ENCODE data around the gene ZNF460. TPM values are rescaled to one million over a fixed set of nuclear protein-coding genes. Genes with fewer than 3 reads are reported as not detected.

The ZNF460 gene
- total and polyA plus RNA-seq, 3 experiments from 2014 or later = 7.5 to 52.0 (median 45.5) TPM

DNA sequence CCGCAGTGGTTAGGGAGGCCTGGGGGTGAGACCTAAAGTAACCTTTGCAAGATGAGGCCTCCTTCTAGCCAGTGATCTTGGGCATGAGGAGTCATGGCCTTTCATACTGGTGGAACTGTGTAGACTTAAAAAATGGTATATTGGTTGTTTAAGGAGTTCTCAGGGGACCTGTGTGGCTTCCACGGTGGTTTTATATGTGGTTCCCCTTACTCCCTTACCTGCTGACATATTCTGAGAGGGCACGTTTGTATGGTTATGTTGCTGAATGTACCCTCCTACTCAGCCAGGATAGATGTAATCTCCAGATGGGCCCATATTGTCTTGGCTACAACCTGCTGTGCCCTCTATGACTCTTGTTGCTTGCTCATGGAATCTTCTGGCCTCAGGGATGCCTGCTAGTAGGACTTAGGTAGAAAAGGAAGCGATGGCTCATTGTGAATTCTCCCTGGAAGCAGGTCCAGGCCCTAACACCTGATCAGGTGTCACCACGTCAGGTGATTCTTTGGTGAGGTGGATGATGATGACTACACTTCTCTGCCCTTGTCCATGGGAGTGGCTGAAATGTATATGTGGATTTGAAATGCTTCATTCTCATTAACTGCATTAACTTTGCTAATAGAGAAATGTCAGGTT is 1.8 kb downstream of the ZNF460 start:
- peak overlapping the region; percentile 1 for H3K4me3 ChIP-seq (ENCODE audit: low read length)

DNA sequence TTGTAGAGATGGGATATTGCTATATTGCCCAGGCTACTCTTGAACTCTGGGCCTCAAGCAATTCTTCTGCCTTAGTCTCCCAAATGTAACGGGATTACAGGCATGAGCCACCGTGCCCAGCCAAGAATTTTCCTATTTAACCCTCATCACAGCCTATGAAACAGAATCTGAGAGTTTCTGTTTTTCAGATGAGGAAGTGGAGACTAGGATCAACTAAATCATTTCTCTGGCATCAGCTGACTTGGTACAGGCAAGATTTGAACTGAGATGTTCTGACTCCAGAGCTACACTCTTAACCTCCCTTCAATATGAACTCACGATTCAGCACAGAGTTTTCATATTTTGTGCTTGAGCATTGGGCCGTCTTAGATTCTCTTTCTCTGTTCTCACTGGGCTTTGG is 8.1 kb downstream of the ZNF460 start:
- peaks cover 66 to 86% (median 72%) of the 10 kb centered on the region in 3 donors for H3K36me3 Mint-ChIP-seq
- Histone ChIP-seq H3K36me3 (ENCODE audit: insufficient read depth, low read length) (peaks cover 79% of the 10 kb centered on the region), H3K9me3 (ENCODE audit: low read length) (peaks cover 29% of the 10 kb centered on the region), H3K27ac (ENCODE audit: low read depth, low read length) (no peak overlapping the region), H3K4me1 (ENCODE audit: insufficient read depth, low read length) (no peaks in the 10 kb centered on the region), H3K4me3 (ENCODE audit: low read length) (no peak overlapping the region), H3K27me3 (ENCODE audit: insufficient read depth, low read length, poor library complexity, severe bottlenecking) (no peaks in the 10 kb centered on the region)
- no peaks in the 10 kb centered on the region for H3K27me3 Mint-ChIP-seq
- CTCF ChIA-PET = no interaction called here
- H3K27ac Mint-ChIP-seq = no peak overlapping the region
- H3K4me1 Mint-ChIP-seq = peaks cover 31 to 44% (median 40%) of the 10 kb centered on the region in 3 donors
- H3K4me3 Mint-ChIP-seq = no peak overlapping the region
- POLR2A ChIA-PET = no interaction called here
- peaks cover 16 to 41% (median 22%) of the 10 kb centered on the region in 5 donors for H3K9me3 Mint-ChIP-seq
- no peak for DNase-seq

More for the DNA sequence above, 1.8 kb downstream of the ZNF460 start:
- Mint-ChIP-seq H3K4me3 (peak overlapping the region in 4 of 7 donors; percentile 75 to 84 (median 76)), H3K9me3 (no peaks in the 10 kb centered on the region), H3K27ac (peak overlapping the region in 4 of 8 donors; percentile 36 to 88 (median 84)), H3K27me3 (no peaks in the 10 kb centered on the region), H3K36me3 (peaks cover 23 to 53% (median 24%) of the 10 kb centered on the region in 3 donors), H3K4me1 (peaks cover 38 to 60% (median 59%) of the 10 kb centered on the region in 3 donors)
- ChIA-PET POLR2A (no interaction called here), CTCF (no interaction called here)
- H3K4me1 ChIP-seq (ENCODE audit: insufficient read depth, low read length) = peaks cover 32% of the 10 kb centered on the region
- no peak overlapping the region for H3K27ac ChIP-seq (ENCODE audit: low read depth, low read length)
- DNase-seq = no peak
- no peaks in the 10 kb centered on the region for H3K9me3 ChIP-seq (ENCODE audit: low read length)
- no peaks in the 10 kb centered on the region for H3K27me3 ChIP-seq (ENCODE audit: insufficient read depth, low read length, poor library complexity, severe bottlenecking)
- peaks cover 21% of the 10 kb centered on the region for H3K36me3 ChIP-seq (ENCODE audit: insufficient read depth, low read length)

DNA sequence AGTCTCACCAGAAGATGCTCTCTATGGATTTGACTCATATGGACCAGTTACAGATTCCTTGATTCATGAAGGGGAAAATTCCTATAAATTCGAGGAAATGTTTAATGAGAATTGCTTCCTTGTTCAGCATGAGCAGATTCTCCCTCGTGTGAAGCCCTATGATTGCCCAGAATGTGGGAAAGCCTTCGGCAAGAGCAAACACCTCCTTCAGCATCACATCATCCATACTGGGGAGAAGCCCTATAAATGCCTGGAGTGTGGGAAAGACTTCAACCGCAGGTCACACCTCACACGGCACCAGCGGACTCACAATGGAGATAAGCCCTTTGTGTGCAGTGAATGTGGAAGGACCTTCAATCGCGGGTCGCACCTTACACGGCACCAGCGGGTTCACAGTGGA is 10.7 kb downstream of the ZNF460 start:
- peaks cover 25 to 43% (median 25%) of the 10 kb centered on the region in 3 donors for H3K4me1 Mint-ChIP-seq
- H3K36me3 Mint-ChIP-seq = peaks cover 63 to 90% (median 90%) of the 10 kb centered on the region in 3 donors
- Histone ChIP-seq H3K27ac (ENCODE audit: low read depth, low read length) (no peak overlapping the region), H3K36me3 (ENCODE audit: insufficient read depth, low read length) (peaks cover 69% of the 10 kb centered on the region), H3K27me3 (ENCODE audit: insufficient read depth, low read length, poor library complexity, severe bottlenecking) (no peaks in the 10 kb centered on the region), H3K4me1 (ENCODE audit: insufficient read depth, low read length) (no peaks in the 10 kb centered on the region), H3K9me3 (ENCODE audit: low read length) (peaks cover 43% of the 10 kb centered on the region), H3K4me3 (ENCODE audit: low read length) (peak overlapping the region; percentile 12)
- peaks cover 26 to 63% (median 32%) of the 10 kb centered on the region in 5 donors for H3K9me3 Mint-ChIP-seq
- no peak overlapping the region for H3K4me3 Mint-ChIP-seq
- no peak for DNase-seq
- ChIA-PET POLR2A (no interaction called here), CTCF (no interaction called here)
- no peaks in the 10 kb centered on the region for H3K27me3 Mint-ChIP-seq
- H3K27ac Mint-ChIP-seq = no peak overlapping the region

DNA sequence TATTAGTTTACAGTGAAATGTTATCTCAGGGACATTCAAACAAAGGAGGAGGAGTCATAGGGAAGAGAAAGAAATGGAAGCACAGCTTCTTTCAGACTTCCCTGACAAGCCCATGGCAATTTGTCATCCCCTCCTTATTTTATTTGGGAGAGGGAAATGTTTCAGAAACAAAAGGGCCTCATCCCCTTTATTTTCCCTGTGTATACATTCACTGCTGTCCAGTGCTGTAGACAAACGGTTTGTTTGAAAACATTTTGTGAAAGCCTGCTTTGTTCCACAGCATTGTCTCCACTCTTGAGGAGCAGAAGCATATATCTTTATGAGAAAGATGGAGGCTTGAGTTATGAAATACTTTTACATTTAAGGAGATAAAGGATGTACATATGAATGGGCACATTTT is 12.3 kb downstream of the ZNF460 start:
- ChIA-PET POLR2A (no interaction called here), CTCF (no interaction called here)
- H3K9me3 Mint-ChIP-seq = peaks cover 26 to 75% (median 32%) of the 10 kb centered on the region in 5 donors
- no peak for DNase-seq
- peaks cover under 1% of the 10 kb centered on the region for H3K4me1 ChIP-seq (ENCODE audit: insufficient read depth, low read length)
- peaks cover 58 to 90% (median 83%) of the 10 kb centered on the region in 3 donors for H3K36me3 Mint-ChIP-seq
- H3K4me3 Mint-ChIP-seq = no peak overlapping the region
- H3K27ac ChIP-seq (ENCODE audit: low read depth, low read length) = no peak overlapping the region
- H3K27me3 ChIP-seq (ENCODE audit: insufficient read depth, low read length, poor library complexity, severe bottlenecking) = no peaks in the 10 kb centered on the region
- peaks cover 43% of the 10 kb centered on the region for H3K9me3 ChIP-seq (ENCODE audit: low read length)
- peaks cover 59% of the 10 kb centered on the region for H3K36me3 ChIP-seq (ENCODE audit: insufficient read depth, low read length)
- no peak overlapping the region for H3K27ac Mint-ChIP-seq
- H3K4me1 Mint-ChIP-seq = peaks cover 24 to 39% (median 28%) of the 10 kb centered on the region in 3 donors
- H3K4me3 ChIP-seq (ENCODE audit: low read length) = no peak overlapping the region
- no peaks in the 10 kb centered on the region for H3K27me3 Mint-ChIP-seq

DNA sequence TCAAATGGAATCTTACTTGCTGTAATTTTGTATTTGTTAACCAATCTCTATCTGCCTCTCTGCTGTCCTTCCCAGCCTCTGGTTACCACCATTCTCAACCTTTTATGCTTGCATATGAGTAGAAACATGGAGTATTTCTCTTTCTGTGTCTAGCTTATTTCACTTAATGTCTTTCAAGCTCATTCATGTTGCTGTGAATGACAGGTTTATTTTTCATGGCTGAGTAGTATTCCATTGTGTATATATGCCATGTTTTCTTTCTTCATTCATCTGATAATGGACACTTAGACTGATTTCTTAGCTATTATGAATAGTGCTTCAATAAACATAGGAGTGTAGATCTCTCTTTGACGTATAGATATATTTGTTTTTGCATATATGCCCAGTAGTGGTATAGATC is 13.4 kb downstream of the ZNF460 start:
- peaks cover 26 to 72% (median 32%) of the 10 kb centered on the region in 5 donors for H3K9me3 Mint-ChIP-seq
- CTCF ChIA-PET = no interaction called here
- no peaks in the 10 kb centered on the region for H3K27me3 ChIP-seq (ENCODE audit: insufficient read depth, low read length, poor library complexity, severe bottlenecking)
- peaks cover 31 to 43% (median 33%) of the 10 kb centered on the region in 3 donors for H3K4me1 Mint-ChIP-seq
- no peak overlapping the region for H3K27ac ChIP-seq (ENCODE audit: low read depth, low read length)
- peaks cover 43% of the 10 kb centered on the region for H3K9me3 ChIP-seq (ENCODE audit: low read length)
- POLR2A ChIA-PET = no interaction called here
- H3K4me3 ChIP-seq (ENCODE audit: low read length) = no peak overlapping the region
- H3K36me3 Mint-ChIP-seq = peaks cover 53 to 87% (median 81%) of the 10 kb centered on the region in 3 donors
- no peak overlapping the region for H3K27ac Mint-ChIP-seq
- H3K27me3 Mint-ChIP-seq = no peaks in the 10 kb centered on the region
- peaks cover 48% of the 10 kb centered on the region for H3K36me3 ChIP-seq (ENCODE audit: insufficient read depth, low read length)
- H3K4me3 Mint-ChIP-seq = no peak overlapping the region
- no peak for DNase-seq
- H3K4me1 ChIP-seq (ENCODE audit: insufficient read depth, low read length) = peaks cover 4% of the 10 kb centered on the region

DNA sequence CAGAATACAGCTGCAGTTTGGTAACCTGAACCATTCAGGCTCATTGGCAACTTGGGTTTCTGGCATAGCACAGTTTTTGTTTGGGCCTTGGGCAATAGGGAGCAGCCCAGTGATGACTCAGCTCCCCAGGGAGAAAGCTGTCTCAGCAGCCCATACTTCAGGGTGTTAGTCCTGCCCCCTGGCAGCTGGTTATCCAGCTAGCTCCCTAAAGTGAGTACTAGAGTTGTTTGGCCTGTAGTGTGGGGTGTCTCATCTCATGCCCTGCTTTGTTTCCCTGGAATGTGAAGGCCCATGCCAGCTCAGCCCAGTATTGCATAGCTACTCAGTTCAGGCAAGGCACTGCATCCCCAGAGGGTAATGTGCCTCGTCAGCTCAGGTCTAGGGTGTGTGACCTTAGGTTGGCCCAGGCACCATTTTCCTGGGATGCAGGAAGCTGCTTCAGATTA is 21.8 kb downstream of the ZNF460 start:
- no peak overlapping the region for H3K27ac ChIP-seq (ENCODE audit: low read depth, low read length)
- H3K4me1 Mint-ChIP-seq = peaks cover 18 to 33% (median 33%) of the 10 kb centered on the region in 3 donors
- H3K36me3 Mint-ChIP-seq = peaks cover 13 to 51% (median 48%) of the 10 kb centered on the region in 3 donors
- no peak overlapping the region for H3K27ac Mint-ChIP-seq
- H3K4me1 ChIP-seq (ENCODE audit: insufficient read depth, low read length) = peaks cover 4% of the 10 kb centered on the region
- no peaks in the 10 kb centered on the region for H3K9me3 ChIP-seq (ENCODE audit: low read length)
- H3K9me3 Mint-ChIP-seq = peaks cover 0 to 10% (median 0%) of the 10 kb centered on the region in 5 donors
- no peaks in the 10 kb centered on the region for H3K36me3 ChIP-seq (ENCODE audit: insufficient read depth, low read length)
- H3K4me3 Mint-ChIP-seq = no peak overlapping the region
- H3K4me3 ChIP-seq (ENCODE audit: low read length) = no peak overlapping the region
- no peak for DNase-seq
- CTCF ChIA-PET = no interaction called here
- H3K27me3 ChIP-seq (ENCODE audit: insufficient read depth, low read length, poor library complexity, severe bottlenecking) = no peaks in the 10 kb centered on the region
- no peaks in the 10 kb centered on the region for H3K27me3 Mint-ChIP-seq
- POLR2A ChIA-PET = interaction anchor here (0.6 kb wide), 1 partner anchor 16 kb away, joined by 6 read pairs; no protein-coding TSS in a partner anchor

DNA sequence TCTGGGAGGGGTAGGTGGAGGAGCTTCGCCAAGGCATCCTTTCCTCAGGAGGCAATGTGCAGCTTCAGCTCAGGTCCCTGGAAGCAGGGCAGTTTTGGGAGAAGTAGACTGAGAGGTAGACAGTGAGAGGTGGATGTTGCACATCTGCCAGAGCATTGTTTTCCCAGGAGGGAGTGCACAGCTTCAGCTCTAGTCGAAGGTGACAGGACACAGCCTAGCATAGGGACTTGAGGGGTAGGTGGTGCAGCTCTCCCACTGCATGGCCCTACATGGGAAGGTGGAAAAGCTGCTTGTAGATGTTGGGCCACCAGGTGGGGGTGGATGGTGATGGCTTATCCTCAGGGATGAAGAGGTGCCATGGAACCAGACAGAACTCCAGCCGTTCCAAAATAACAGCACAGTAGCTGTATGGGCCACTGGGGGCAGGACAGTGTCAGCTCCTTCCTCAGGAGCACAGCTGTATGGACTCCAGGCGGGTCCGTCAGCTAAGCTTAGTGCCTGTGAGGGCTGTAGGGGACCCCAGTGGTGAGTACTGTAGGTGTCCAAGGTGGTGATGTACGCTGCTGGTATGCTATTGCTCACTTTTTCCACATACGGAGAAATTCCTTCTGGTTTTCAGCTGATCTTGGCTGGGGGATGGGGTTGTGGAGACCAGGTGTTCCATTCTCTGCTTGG is 22.6 kb downstream of the ZNF460 start:
- Mint-ChIP-seq H3K27me3 (no peaks in the 10 kb centered on the region), H3K4me3 (no peak overlapping the region), H3K27ac (no peak overlapping the region), H3K9me3 (peaks cover 0 to 10% (median 0%) of the 10 kb centered on the region in 5 donors), H3K4me1 (peaks cover 13 to 28% (median 25%) of the 10 kb centered on the region in 3 donors), H3K36me3 (peaks cover 10 to 47% (median 41%) of the 10 kb centered on the region in 3 donors)
- H3K9me3 ChIP-seq (ENCODE audit: low read length) = no peaks in the 10 kb centered on the region
- CTCF ChIA-PET = no interaction called here
- DNase-seq = no peak
- no peaks in the 10 kb centered on the region for H3K27me3 ChIP-seq (ENCODE audit: insufficient read depth, low read length, poor library complexity, severe bottlenecking)
- no peak overlapping the region for H3K4me3 ChIP-seq (ENCODE audit: low read length)
- no peak overlapping the region for H3K27ac ChIP-seq (ENCODE audit: low read depth, low read length)
- H3K4me1 ChIP-seq (ENCODE audit: insufficient read depth, low read length) = peaks cover under 1% of the 10 kb centered on the region
- no peaks in the 10 kb centered on the region for H3K36me3 ChIP-seq (ENCODE audit: insufficient read depth, low read length)
- POLR2A ChIA-PET = no interaction called here

DNA sequence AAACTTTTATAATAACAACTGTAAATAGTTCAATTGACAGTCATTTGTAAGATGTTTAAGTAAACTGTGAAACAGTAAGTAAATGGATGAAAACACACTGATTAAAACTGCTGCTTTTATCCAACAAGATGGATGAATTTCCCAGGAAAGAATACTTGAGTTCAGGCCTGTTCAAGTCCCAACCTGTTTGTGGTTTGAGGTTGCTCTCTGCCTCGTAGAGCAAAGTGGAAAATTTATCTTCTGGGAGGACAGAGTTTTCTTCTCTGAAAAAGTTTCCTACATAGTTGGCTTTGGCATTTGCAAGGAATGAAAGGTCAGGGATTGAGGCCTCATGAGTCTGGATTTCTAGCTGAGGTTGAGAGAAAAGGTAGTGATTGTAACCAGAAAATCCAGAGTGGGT is 24.8 kb downstream of the ZNF460 start:
- no peak overlapping the region for H3K4me3 ChIP-seq (ENCODE audit: low read length)
- POLR2A ChIA-PET = no interaction called here
- peaks cover 6 to 33% (median 29%) of the 10 kb centered on the region in 3 donors for H3K36me3 Mint-ChIP-seq

More for the DNA sequence above, 24.8 kb downstream of the ZNF460 start:
- Mint-ChIP-seq H3K4me3 (no peak overlapping the region), H3K9me3 (peaks cover 0 to 11% (median 5%) of the 10 kb centered on the region in 5 donors), H3K27me3 (no peaks in the 10 kb centered on the region), H3K27ac (no peak overlapping the region), H3K4me1 (peaks cover 5 to 16% (median 13%) of the 10 kb centered on the region in 3 donors)
- Histone ChIP-seq H3K36me3 (ENCODE audit: insufficient read depth, low read length) (no peaks in the 10 kb centered on the region), H3K9me3 (ENCODE audit: low read length) (no peaks in the 10 kb centered on the region), H3K27me3 (ENCODE audit: insufficient read depth, low read length, poor library complexity, severe bottlenecking) (no peaks in the 10 kb centered on the region), H3K27ac (ENCODE audit: low read depth, low read length) (no peak overlapping the region), H3K4me1 (ENCODE audit: insufficient read depth, low read length) (no peaks in the 10 kb centered on the region)
- CTCF ChIA-PET = no interaction called here
- DNase-seq = no peak
